RWPE2 (cell line): ENCODE measurements around the gene DACH1.

Experiments used
- ATAC-seq: fragments of 200-7000 bp; cut with Tn5 transposase; 3 replicates; pipeline ENCODE4 v1.9.1; 2021; ENCODE audit warnings: low read depth
- DNase-seq: peaks from one replicate; pipeline ENCODE4 v3.0.0-alpha.2; 2020; ENCODE audit warnings: low spot score
- H3K27ac ChIP-seq: fragments of 450-650 bp; 2 replicates; pipeline ENCODE4 v1.5.1; 2017; ENCODE audit warnings: mild to moderate bottlenecking; ENCODE audit not compliant: poor library complexity, severe bottlenecking
- H3K27me3 ChIP-seq: fragments of 250-450 bp; sonication (Bioruptor Pico); 2 replicates; pipeline ENCODE4 v1.5.1; 2021; ENCODE audit warnings: mild to moderate bottlenecking, moderate library complexity; ENCODE audit not compliant: insufficient read depth, poor library complexity, severe bottlenecking
- H3K36me3 ChIP-seq: fragments of 250-450 bp; sonication (Bioruptor Pico); 2 replicates; pipeline ENCODE4 v1.5.1; 2020; ENCODE audit warnings: low read depth, mild to moderate bottlenecking, moderate library complexity
- H3K4me1 ChIP-seq: fragments of 250-450 bp; sonication (Bioruptor Pico); 2 replicates; pipeline ENCODE4 v1.5.1; 2021; ENCODE audit warnings: mild to moderate bottlenecking, moderate library complexity; ENCODE audit not compliant: insufficient read depth, poor library complexity, severe bottlenecking
- H3K4me3 ChIP-seq: fragments of 250-450 bp; sonication (Bioruptor Pico); 2 replicates; pipeline ENCODE4 v1.5.1; 2021; ENCODE audit warnings: mild to moderate bottlenecking, moderate library complexity; ENCODE audit not compliant: severe bottlenecking
- H3K9me3 ChIP-seq: fragments of 250-450 bp; sonication (Bioruptor Pico); 2 replicates; pipeline ENCODE4 v1.5.1; 2021; ENCODE audit warnings: mild to moderate bottlenecking, moderate library complexity; ENCODE audit not compliant: severe bottlenecking
- CTCF ChIP-seq: fragments of 450-650 bp; IDR thresholded peaks from one replicate; pipeline ENCODE4 v1.5.1; 2017; ENCODE audit warnings: mild to moderate bottlenecking, moderate library complexity; ENCODE audit not compliant: poor library complexity, severe bottlenecking

DACH1 gene

GRCh38 chr13:71752775-71753513 is 114.1 kb downstream of the DACH1 start:
- no peak for DNase-seq
- no peak for ATAC-seq
- no peaks in the 10 kb centered on the region for H3K4me1 ChIP-seq
- H3K9me3 ChIP-seq: no peaks in the 10 kb centered on the region
- no peak for TF ChIP-seq CTCF
- H3K27ac ChIP-seq: no peak overlapping the region
- no peaks in the 10 kb centered on the region for H3K36me3 ChIP-seq
- no peaks in the 10 kb centered on the region for H3K27me3 ChIP-seq
- no peak overlapping the region for H3K4me3 ChIP-seq

- no peak for TF ChIP-seq CTCF
- no peaks in the 10 kb centered on the region for H3K9me3 ChIP-seq
- no peaks in the 10 kb centered on the region for H3K36me3 ChIP-seq
- DNase-seq: no peak
- H3K27ac ChIP-seq: no peak overlapping the region
- no peak overlapping the region for H3K4me3 ChIP-seq
- no peaks in the 10 kb centered on the region for H3K27me3 ChIP-seq
- H3K4me1 ChIP-seq: no peaks in the 10 kb centered on the region
- ATAC-seq: no peak
Measured at GRCh38 chr13:71751073-71751472, 115.9 kb downstream of the DACH1 start.

- ATAC-seq (no peak), DNase-seq (no peak)
- Histone ChIP-seq H3K4me3 (no peak overlapping the region), H3K27me3 (peaks cover 2% of the 10 kb centered on the region), H3K4me1 (no peaks in the 10 kb centered on the region), H3K36me3 (no peaks in the 10 kb centered on the region), H3K9me3 (no peaks in the 10 kb centered on the region), H3K27ac (no peak overlapping the region)
- TF ChIP-seq CTCF: no peak
Measured at GRCh38 chr13:71730267-71730666, 136.7 kb downstream of the DACH1 start.

GRCh38 chr13:71729441-71729840 is 137.6 kb downstream of the DACH1 start:
- H3K27ac ChIP-seq: no peak overlapping the region
- no peaks in the 10 kb centered on the region for H3K9me3 ChIP-seq
- ATAC-seq: no peak
- peaks cover 2% of the 10 kb centered on the region for H3K27me3 ChIP-seq
- no peak overlapping the region for H3K4me3 ChIP-seq
- no peaks in the 10 kb centered on the region for H3K36me3 ChIP-seq
- DNase-seq: no peak
- no peaks in the 10 kb centered on the region for H3K4me1 ChIP-seq
- no peak for TF ChIP-seq CTCF

GRCh38 chr13:71727662-71728061 is 139.3 kb downstream of the DACH1 start:
- Histone ChIP-seq H3K9me3 (no peaks in the 10 kb centered on the region), H3K36me3 (no peaks in the 10 kb centered on the region), H3K4me1 (no peaks in the 10 kb centered on the region), H3K27ac (no peak overlapping the region), H3K4me3 (no peak overlapping the region), H3K27me3 (peaks cover 2% of the 10 kb centered on the region)
- ATAC-seq: no peak
- TF ChIP-seq CTCF: no peak
- no peak for DNase-seq
